ENCODE results near the gene MIEF2.
"Not testable (repeated sequence)": the region's sequence is repeated elsewhere in the genome, so short reads cannot be mapped to it uniquely, and the experiment has no call there.

MIEF2 gene
- 3.0 to 14.4 (median 9.8) reads per million in 3 experiments for total RNA-seq

- peak; percentile 91 for DNase-seq
These were observed at the start of gene MIEF2 for GRCh38 chr17:18260332-18261145. TSS of gene MIEF2 (plus strand) at chr17:18260662. CDS start at chr17:18262721, 2,059 bp downstream.

- no peak for DNase-seq
These were observed 46.7 kb upstream of the MIEF2 start for GRCh38 chr17:18213666-18214270.

- not testable (repeated sequence) for DNase-seq
These were observed 43.6 kb upstream of the MIEF2 start for GRCh38 chr17:18216906-18217305.

- peak; percentile 52 for DNase-seq
These were observed 42.9 kb upstream of the MIEF2 start for GRCh38 chr17:18217412-18218015.

GRCh38 chr17:18218756-18219415 is 41.6 kb upstream of the MIEF2 start:
- no peak for DNase-seq

- DNase-seq = no peak
These were observed 36.4 kb upstream of the MIEF2 start for GRCh38 chr17:18224053-18224386.

- DNase-seq = no peak
These were observed 35.9 kb upstream of the MIEF2 start for GRCh38 chr17:18224387-18225120.

GRCh38 chr17:18225121-18225641 is 35.3 kb upstream of the MIEF2 start, which contains the start of gene LLGL1:
TSS of gene LLGL1 (plus strand) at chr17:18225635. CDS start at chr17:18225683, 48 bp downstream.
- peak; percentile 95 for DNase-seq

- DNase-seq = no peak
These were observed 34.7 kb upstream of the MIEF2 start for GRCh38 chr17:18225642-18226283.

GRCh38 chr17:18226284-18226945 is 34.0 kb upstream of the MIEF2 start:
- DNase-seq = no peak

- DNase-seq = no peak
These were observed 32.8 kb upstream of the MIEF2 start for GRCh38 chr17:18227635-18228034.

GRCh38 chr17:18228176-18228682 is 32.2 kb upstream of the MIEF2 start:
- DNase-seq = no peak

- no peak for DNase-seq
These were observed 31.2 kb upstream of the MIEF2 start for GRCh38 chr17:18229254-18229653.

- DNase-seq = no peak
These were observed 30.7 kb upstream of the MIEF2 start for GRCh38 chr17:18229771-18230170.

GRCh38 chr17:18230288-18231141 is 29.9 kb upstream of the MIEF2 start:
- no peak for DNase-seq

GRCh38 chr17:18231164-18231563 is 29.3 kb upstream of the MIEF2 start:
- no peak for DNase-seq

- DNase-seq = no peak
These were observed 26.5 kb upstream of the MIEF2 start for GRCh38 chr17:18233803-18234518.

GRCh38 chr17:18234853-18235380 is 25.5 kb upstream of the MIEF2 start:
- DNase-seq = no peak

GRCh38 chr17:18235743-18236256 is 24.7 kb upstream of the MIEF2 start:
- DNase-seq = no peak

Data from central memory CD4-positive, alpha-beta T cell (primary cell).